Duodenal mucosa (tissue), 2 donors: ENCODE data around the gene USP24.

Source experiments
- H3K27ac ChIP-seq: one replicate; pipeline ENCODE4 v1.7.0; 2013; ENCODE audit warnings: low read depth, low read length
- H3K27me3 ChIP-seq, 2 donors: one replicate each; pipeline ENCODE4 v1.7.0; 2013; ENCODE audit warnings: low read length in 2 of 2, control low read depth in 1 of 2; ENCODE audit not compliant: insufficient read depth in 2 of 2, control insufficient read depth in 1 of 2
- H3K36me3 ChIP-seq, 2 donors: one replicate each; pipeline ENCODE4 v1.7.0; 2013; ENCODE audit warnings: low read length in 2 of 2, control low read depth in 1 of 2; ENCODE audit not compliant: insufficient read depth in 2 of 2, control insufficient read depth in 1 of 2
- H3K4me1 ChIP-seq, 2 donors: one replicate each; pipeline ENCODE4 v1.7.0; 2013; ENCODE audit warnings: low read length in 2 of 2, control low read depth in 1 of 2; ENCODE audit not compliant: insufficient read depth in 2 of 2, control insufficient read depth in 1 of 2
- H3K4me3 ChIP-seq, 2 donors: one replicate each; pipeline ENCODE4 v1.7.0; 2013; ENCODE audit warnings: low read length in 2 of 2, low read depth in 1 of 2
- H3K9ac ChIP-seq, 2 donors: one replicate each; pipeline ENCODE4 v1.7.0; 2013; ENCODE audit warnings: low read length in 2 of 2, low read depth in 1 of 2
- H3K9me3 ChIP-seq, 2 donors: one replicate each; pipeline ENCODE4 v1.7.0; 2013; ENCODE audit warnings: low read length in 2 of 2, control low read depth in 1 of 2; ENCODE audit not compliant: control insufficient read depth in 1 of 2

Gene USP24

GRCh38 chr1:55103891-55104290 lies 111.3 kb downstream of the USP24 start:
- H3K9me3 ChIP-seq = no peaks in the 10 kb centered on the region
- no peak overlapping the region for H3K9ac ChIP-seq
- H3K4me1 ChIP-seq = no peaks in the 10 kb centered on the region
- peaks cover 49 to 93% of the 10 kb centered on the region in 2 donors for H3K36me3 ChIP-seq
- no peak overlapping the region for H3K4me3 ChIP-seq
- H3K27ac ChIP-seq = no peak overlapping the region
- no peaks in the 10 kb centered on the region for H3K27me3 ChIP-seq

GRCh38 chr1:55095095-55095494 lies 120.1 kb downstream of the USP24 start:
- H3K9me3 ChIP-seq = no peaks in the 10 kb centered on the region
- no peak overlapping the region for H3K4me3 ChIP-seq
- H3K27me3 ChIP-seq = no peaks in the 10 kb centered on the region
- no peak overlapping the region for H3K27ac ChIP-seq
- no peaks in the 10 kb centered on the region for H3K4me1 ChIP-seq
- peaks cover 33 to 94% of the 10 kb centered on the region in 2 donors for H3K36me3 ChIP-seq
- no peak overlapping the region for H3K9ac ChIP-seq

GRCh38 chr1:55092475-55092874 lies 122.7 kb downstream of the USP24 start:
- no peaks in the 10 kb centered on the region for H3K4me1 ChIP-seq
- no peaks in the 10 kb centered on the region for H3K9me3 ChIP-seq
- H3K27ac ChIP-seq = no peak overlapping the region
- H3K9ac ChIP-seq = no peak overlapping the region
- H3K36me3 ChIP-seq = peaks cover 44 to 92% of the 10 kb centered on the region in 2 donors
- H3K27me3 ChIP-seq = no peaks in the 10 kb centered on the region
- no peak overlapping the region for H3K4me3 ChIP-seq

- no peak overlapping the region for H3K27ac ChIP-seq
- H3K27me3 ChIP-seq = no peaks in the 10 kb centered on the region
- no peaks in the 10 kb centered on the region for H3K4me1 ChIP-seq
- H3K9ac ChIP-seq = no peak overlapping the region
- no peaks in the 10 kb centered on the region for H3K9me3 ChIP-seq
- H3K36me3 ChIP-seq = peaks cover 54 to 93% of the 10 kb centered on the region in 2 donors
- no peak overlapping the region for H3K4me3 ChIP-seq
Measured at GRCh38 chr1:55089683-55090082, 125.5 kb downstream of the USP24 start.

- Histone ChIP-seq H3K4me1 (no peaks in the 10 kb centered on the region), H3K4me3 (no peak overlapping the region), H3K27me3 (no peaks in the 10 kb centered on the region), H3K9ac (no peak overlapping the region), H3K9me3 (no peaks in the 10 kb centered on the region), H3K36me3 (peaks cover 60 to 93% of the 10 kb centered on the region in 2 donors), H3K27ac (no peak overlapping the region)
Measured at GRCh38 chr1:55088413-55088812, 126.8 kb downstream of the USP24 start.

GRCh38 chr1:55087439-55087838 lies 127.7 kb downstream of the USP24 start:
- Histone ChIP-seq H3K9ac (no peak overlapping the region), H3K4me3 (no peak overlapping the region), H3K4me1 (no peaks in the 10 kb centered on the region), H3K9me3 (no peaks in the 10 kb centered on the region), H3K27ac (no peak overlapping the region), H3K27me3 (no peaks in the 10 kb centered on the region), H3K36me3 (peaks cover 65 to 92% of the 10 kb centered on the region in 2 donors)

- H3K27ac ChIP-seq = no peak overlapping the region
- H3K9ac ChIP-seq = no peak overlapping the region
- peaks cover 82 to 97% of the 10 kb centered on the region in 2 donors for H3K36me3 ChIP-seq
- no peak overlapping the region for H3K4me3 ChIP-seq
- no peaks in the 10 kb centered on the region for H3K9me3 ChIP-seq
- H3K27me3 ChIP-seq = no peaks in the 10 kb centered on the region
- no peaks in the 10 kb centered on the region for H3K4me1 ChIP-seq
Measured at GRCh38 chr1:55084257-55084656, 130.9 kb downstream of the USP24 start.

- Histone ChIP-seq H3K27me3 (no peaks in the 10 kb centered on the region), H3K9ac (no peak overlapping the region), H3K9me3 (no peaks in the 10 kb centered on the region), H3K4me1 (no peaks in the 10 kb centered on the region), H3K36me3 (peaks cover 78 to 96% of the 10 kb centered on the region in 2 donors), H3K27ac (no peak overlapping the region), H3K4me3 (no peak overlapping the region)
Measured at GRCh38 chr1:55081905-55082296, 133.3 kb downstream of the USP24 start.

GRCh38 chr1:55081188-55081904 lies 133.8 kb downstream of the USP24 start:
- H3K4me3 ChIP-seq = no peak overlapping the region
- H3K9me3 ChIP-seq = no peaks in the 10 kb centered on the region
- no peaks in the 10 kb centered on the region for H3K4me1 ChIP-seq
- H3K36me3 ChIP-seq = peaks cover 82 to 96% of the 10 kb centered on the region in 2 donors
- no peaks in the 10 kb centered on the region for H3K27me3 ChIP-seq
- H3K9ac ChIP-seq = no peak overlapping the region
- H3K27ac ChIP-seq = no peak overlapping the region

- Histone ChIP-seq H3K36me3 (peaks cover 78 to 90% of the 10 kb centered on the region in 2 donors), H3K27me3 (no peaks in the 10 kb centered on the region), H3K4me3 (no peak overlapping the region), H3K9ac (no peak overlapping the region), H3K27ac (no peak overlapping the region), H3K9me3 (no peaks in the 10 kb centered on the region), H3K4me1 (no peaks in the 10 kb centered on the region)
Measured at GRCh38 chr1:55079651-55080050, 135.5 kb downstream of the USP24 start.
